SK-N-SH (cell line): ENCODE results near the gene TRAM2. TPM values are rescaled to one million over a fixed set of nuclear protein-coding genes. Genes with fewer than 3 reads are reported as not detected.
A peak's percentile ranks its signal among the peaks of the same experiment; 100 is the strongest.

Source experiments
- CTCF ChIA-PET: fragments of 300-600, 350-600 bp; formaldehyde crosslinking; extraction: SDS; loops from one replicate; lab custom pipeline; 2021; lab: Yijun Ruan, JAX
- POLR2A ChIA-PET: fragments of 350-600 bp; sonication (Branson Sonifier 250); formaldehyde crosslinking; extraction: SDS; loops from one replicate; lab custom pipeline; 2020; ENCODE audit warnings: antibody characterized with exemption, inconsistent platforms; lab: Yijun Ruan, JAX
- DNase-seq: peaks from one replicate; pipeline ENCODE4 v3.0.0; 2012
- H2AFZ ChIP-seq: fragments of 200-600 bp; sonication (generic); 2 replicates; pipeline ENCODE4 v1.8.1; 2016; ENCODE audit warnings: antibody characterized with exemption, mild to moderate bottlenecking, low read depth
- H3F3A ChIP-seq: fragments of 200-600 bp; sonication (generic); replicated peaks from 2 replicates; pipeline ENCODE3; 2016; ENCODE audit warnings: antibody characterized with exemption, mild to moderate bottlenecking; ENCODE audit not compliant: insufficient read depth
- H3K27ac ChIP-seq, 2 experiments: fragments of 200-500 bp in 1 of 2; fragments of 200-600 bp in 1 of 2; sonication (Bioruptor generic) in 1 of 2; sonication (generic), shearing (Covaris generic) in 1 of 2; 2 replicates each; pipeline versions ENCODE4 v1.5.1 to v1.6.1; 2014 to 2016; ENCODE audit warnings: low read depth in 2 of 2, inconsistent platforms in 1 of 2, low read length in 1 of 2, mild to moderate bottlenecking in 1 of 2, mixed read lengths in 1 of 2
- H3K27me3 ChIP-seq: fragments of 200-600 bp; sonication (generic), shearing (Covaris generic); 2 replicates; pipeline ENCODE4 v1.6.1; 2016; ENCODE audit warnings: mixed run types; ENCODE audit not compliant: insufficient read depth
- H3K36me3 ChIP-seq, 2 experiments: fragments of 200-500 bp in 1 of 2; fragments of 200-600 bp in 1 of 2; sonication (Bioruptor generic) in 1 of 2; sonication (generic) in 1 of 2; replicated peaks in 1 of 2; 2 replicates each; pipeline versions ENCODE3 to v1.5.1; 2014 to 2016; ENCODE audit warnings: low read length in 1 of 2, mild to moderate bottlenecking in 1 of 2; ENCODE audit not compliant: insufficient read depth in 2 of 2, control insufficient read depth in 1 of 2
- H3K4me1 ChIP-seq, 2 experiments: fragments of 200-500 bp in 1 of 2; fragments of 200-600 bp in 1 of 2; sonication (Bioruptor generic) in 1 of 2; sonication (generic), shearing (Covaris generic) in 1 of 2; 2 replicates each; pipeline versions ENCODE4 v1.5.1 to v1.6.1; 2014 to 2016; ENCODE audit warnings: low read depth in 1 of 2, low read length in 1 of 2, mixed run types in 1 of 2; ENCODE audit not compliant: insufficient read depth in 2 of 2, control insufficient read depth in 1 of 2
- H3K4me2 ChIP-seq: fragments of 200-600 bp; sonication (generic), shearing (Covaris generic); 2 replicates; pipeline ENCODE4 v1.6.1; 2017; ENCODE audit warnings: mixed run types
- H3K4me3 ChIP-seq, 2 experiments: fragments of 200-500 bp in 1 of 2; fragments of 200-600 bp in 1 of 2; sonication (Bioruptor generic) in 1 of 2; sonication (generic), shearing (Covaris generic) in 1 of 2; 2 replicates each; pipeline versions ENCODE4 v1.5.1 to v1.8.1; 2014 to 2016; ENCODE audit warnings: low read depth in 2 of 2, inconsistent platforms in 1 of 2, low read length in 1 of 2, mild to moderate bottlenecking in 1 of 2, mixed read lengths in 1 of 2, moderate library complexity in 1 of 2
- H3K79me2 ChIP-seq: fragments of 200-600 bp; sonication (generic); 2 replicates; pipeline ENCODE4 v1.8.1; 2017; ENCODE audit warnings: mild to moderate bottlenecking; ENCODE audit not compliant: insufficient read depth
- H3K9ac ChIP-seq: fragments of 200-600 bp; sonication (generic); 2 replicates; pipeline ENCODE4 v1.6.1; 2017; ENCODE audit warnings: mixed run types
- H3K9me2 ChIP-seq: fragments of 200-600 bp; sonication (generic); 2 replicates; pipeline ENCODE4 v1.6.1; 2017; ENCODE audit warnings: mixed run types
- H3K9me3 ChIP-seq: fragments of 200-600 bp; sonication (generic); 2 replicates; pipeline ENCODE4 v1.6.1; 2017; ENCODE audit warnings: mixed run types, mild to moderate bottlenecking, moderate library complexity
- H4K20me1 ChIP-seq: fragments of 200-600 bp; sonication (generic); 2 replicates; pipeline ENCODE4 v1.6.1; 2017; ENCODE audit warnings: mild to moderate bottlenecking, mixed run types; ENCODE audit not compliant: insufficient read depth
- ELF1 ChIP-seq: IDR thresholded peaks from 2 replicates; pipeline ENCODE4 v1.4.0; 2012
- EP300 ChIP-seq, 2 experiments: IDR thresholded peaks; 2 replicates each; pipeline versions ENCODE4 v1.4.0 to v1.6.1; 2012; ENCODE audit warnings: borderline replicate concordance in 1 of 2, low read depth in 1 of 2, low read length in 1 of 2
- FOXJ3 ChIP-seq: sonication (generic); formaldehyde crosslinking; IDR thresholded peaks from 2 replicates; pipeline ENCODE4 v1.5.1; 2020; ENCODE audit warnings: mild to moderate bottlenecking, missing genetic modification reagents
- NRF1 ChIP-seq: IDR thresholded peaks from 2 replicates; pipeline ENCODE4 v1.6.1; 2012; ENCODE audit warnings: low read depth, mild to moderate bottlenecking, low read length
- RAD21 ChIP-seq: IDR thresholded peaks from 2 replicates; pipeline ENCODE4 v1.6.1; 2012; ENCODE audit warnings: mild to moderate bottlenecking, low read length
- WGBS: methylation state at CpG from one replicate; pipeline ENCODE4 v1.1.6; 2017; ENCODE audit warnings: low lambda C conversion rate; 5-methylcytosine and 5-hydroxymethylcytosine counted together
- polyA plus RNA-seq, 3 experiments: library from polyadenylated mRNA; depleted of rRNA; stranded (reverse); fragments of >200 nt; gene quantifications; 2 replicates each; pipeline ENCODE4 v1.2.3, GENCODE V29; 2012
- TF ChIP-seq, protein P1 (sequence below): IDR thresholded peaks from 2 replicates; pipeline ENCODE4 v1.4.0; 2012; ENCODE audit warnings: low read depth, borderline replicate concordance
- TF ChIP-seq, protein P2 (sequence below): IDR thresholded peaks from 2 replicates; pipeline ENCODE4 v1.4.0; 2012; ENCODE audit warnings: low read depth, borderline replicate concordance
- TF ChIP-seq, protein P3 (sequence below): fragments of 150-350 bp; IDR thresholded peaks from 2 replicates; pipeline ENCODE4 v1.6.1; 2017; ENCODE audit warnings: antibody characterized with exemption, low read length, low read depth, borderline replicate concordance

Gene TRAM2
- polyA plus RNA-seq, 1 of the 3 experiments (the other 2 are of a cell fraction), result 26.4 TPM

DNA sequence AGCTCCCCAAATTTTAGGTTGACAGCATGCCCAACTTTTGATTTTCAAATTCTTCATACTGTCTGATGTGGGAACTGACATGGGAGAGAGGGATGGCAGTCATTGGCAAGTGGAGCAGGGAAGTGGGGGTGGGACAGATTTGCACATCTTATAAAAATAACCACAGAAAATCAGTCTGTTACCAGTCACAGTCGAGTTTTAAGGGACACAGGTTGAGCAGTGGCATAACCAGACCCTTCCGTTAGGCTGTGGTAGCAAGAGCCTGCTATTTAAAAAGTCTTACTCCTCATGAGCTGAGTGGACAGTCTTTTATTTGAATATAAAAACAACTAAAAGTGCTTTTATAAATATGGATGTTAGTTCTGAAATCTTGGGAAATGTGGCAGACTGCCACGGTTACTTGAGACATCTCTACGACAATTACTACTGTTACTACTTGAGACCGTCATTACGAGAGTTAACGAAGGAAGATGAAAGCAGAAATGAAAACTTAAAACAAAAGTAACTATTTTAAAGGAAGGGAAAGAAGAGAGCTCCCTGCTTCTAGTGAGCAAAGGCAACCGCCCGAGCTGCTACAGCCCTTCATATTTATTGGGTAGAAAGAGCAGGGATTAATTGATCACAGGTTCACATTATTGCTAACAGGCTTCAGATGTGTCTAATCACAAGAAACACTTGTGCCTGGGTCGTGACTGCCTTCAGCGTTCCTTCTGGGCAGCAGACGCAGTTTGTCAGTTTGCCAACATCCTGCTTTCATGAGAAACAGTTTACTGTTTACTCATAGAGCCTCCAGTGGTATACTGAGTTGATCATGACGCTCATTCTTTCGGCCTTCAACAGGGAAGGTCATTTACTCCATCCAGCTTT lies 85.4 kb downstream of the TRAM2 start:
- DNase-seq, result no peak
- no peak overlapping the region; a peak in 1 of 4 replicates for H3K27ac ChIP-seq

DNA sequence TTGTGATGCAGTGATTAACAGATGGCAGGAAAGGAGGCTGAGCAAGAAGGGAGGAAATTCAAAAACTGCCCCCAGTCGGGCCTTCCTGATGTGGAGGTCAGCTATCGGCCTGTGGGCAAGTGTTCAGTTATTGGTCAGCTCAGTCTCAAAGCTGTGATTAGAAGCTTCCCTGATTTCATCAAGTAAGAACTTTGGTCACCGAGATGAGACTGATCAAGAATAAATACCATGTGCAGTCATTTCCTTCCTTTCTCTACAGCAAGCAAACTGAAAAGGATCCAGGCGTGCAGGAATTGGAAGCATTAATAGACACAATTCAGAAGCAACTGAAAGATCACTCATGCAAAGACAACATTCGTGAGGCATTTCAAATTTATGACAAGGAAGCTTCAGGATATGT lies 87.0 kb downstream of the TRAM2 start:
- Histone ChIP-seq H3K36me3 (peaks cover 11 to 14% of the 10 kb centered on the region in 2 experiments), H3K4me2 (peak overlapping the region; percentile 34; the same call in 1 of the 2 replicates), H2AFZ (no peak overlapping the region), H3K9ac (no peak overlapping the region), H3K9me2 (no peaks in the 10 kb centered on the region), H3K27ac (peak overlapping the region in 1 of 2 experiments; percentile 38; a peak in 2 of 4 replicates), H3F3A (peaks cover 26% of the 10 kb centered on the region), H3K4me3 (no peak overlapping the region), H3K27me3 (no peaks in the 10 kb centered on the region), H3K4me1 (peaks cover 0 to 5% of the 10 kb centered on the region in 2 experiments; a peak in 1 of 4 replicates), H3K79me2 (no peaks in the 10 kb centered on the region), H3K9me3 (no peaks in the 10 kb centered on the region), H4K20me1 (no peaks in the 10 kb centered on the region)
- DNase-seq, result no peak
- ChIA-PET POLR2A (interaction anchor here (0.8 kb wide), 1 partner anchor 70 kb away, joined by 3 read pairs; the partner anchor contains the start of gene EFHC1), CTCF (interaction anchor here (2.3 kb wide), 1 partner anchor 162 kb away, joined by 5 read pairs; no protein-coding TSS in a partner anchor)
- TF ChIP-seq, protein P1, sequence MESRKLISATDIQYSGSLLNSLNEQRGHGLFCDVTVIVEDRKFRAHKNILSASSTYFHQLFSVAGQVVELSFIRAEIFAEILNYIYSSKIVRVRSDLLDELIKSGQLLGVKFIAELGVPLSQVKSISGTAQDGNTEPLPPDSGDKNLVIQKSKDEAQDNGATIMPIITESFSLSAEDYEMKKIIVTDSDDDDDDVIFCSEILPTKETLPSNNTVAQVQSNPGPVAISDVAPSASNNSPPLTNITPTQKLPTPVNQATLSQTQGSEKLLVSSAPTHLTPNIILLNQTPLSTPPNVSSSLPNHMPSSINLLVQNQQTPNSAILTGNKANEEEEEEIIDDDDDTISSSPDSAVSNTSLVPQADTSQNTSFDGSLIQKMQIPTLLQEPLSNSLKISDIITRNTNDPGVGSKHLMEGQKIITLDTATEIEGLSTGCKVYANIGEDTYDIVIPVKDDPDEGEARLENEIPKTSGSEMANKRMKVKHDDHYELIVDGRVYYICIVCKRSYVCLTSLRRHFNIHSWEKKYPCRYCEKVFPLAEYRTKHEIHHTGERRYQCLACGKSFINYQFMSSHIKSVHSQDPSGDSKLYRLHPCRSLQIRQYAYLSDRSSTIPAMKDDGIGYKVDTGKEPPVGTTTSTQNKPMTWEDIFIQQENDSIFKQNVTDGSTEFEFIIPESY, result no peak
- TF ChIP-seq FOXJ3, result no peak
- no peak for TF ChIP-seq NRF1
- no peak for TF ChIP-seq ELF1
- TF ChIP-seq, protein P2, sequence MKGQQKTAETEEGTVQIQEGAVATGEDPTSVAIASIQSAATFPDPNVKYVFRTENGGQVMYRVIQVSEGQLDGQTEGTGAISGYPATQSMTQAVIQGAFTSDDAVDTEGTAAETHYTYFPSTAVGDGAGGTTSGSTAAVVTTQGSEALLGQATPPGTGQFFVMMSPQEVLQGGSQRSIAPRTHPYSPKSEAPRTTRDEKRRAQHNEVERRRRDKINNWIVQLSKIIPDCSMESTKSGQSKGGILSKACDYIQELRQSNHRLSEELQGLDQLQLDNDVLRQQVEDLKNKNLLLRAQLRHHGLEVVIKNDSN, result no peak
- no peak for TF ChIP-seq RAD21
- TF ChIP-seq EP300 (IDR thresholded peaks at IDR 0.05; ENCODE audit: borderline replicate concordance in 1 of 2, low read depth in 1 of 2, low read length in 1 of 2), result no peak
- TF ChIP-seq, protein P3, sequence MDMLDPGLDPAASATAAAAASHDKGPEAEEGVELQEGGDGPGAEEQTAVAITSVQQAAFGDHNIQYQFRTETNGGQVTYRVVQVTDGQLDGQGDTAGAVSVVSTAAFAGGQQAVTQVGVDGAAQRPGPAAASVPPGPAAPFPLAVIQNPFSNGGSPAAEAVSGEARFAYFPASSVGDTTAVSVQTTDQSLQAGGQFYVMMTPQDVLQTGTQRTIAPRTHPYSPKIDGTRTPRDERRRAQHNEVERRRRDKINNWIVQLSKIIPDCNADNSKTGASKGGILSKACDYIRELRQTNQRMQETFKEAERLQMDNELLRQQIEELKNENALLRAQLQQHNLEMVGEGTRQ, result no peak
- WGBS, result 80% methylated on average over 5 of the region's 5 CpGs

More for the DNA sequence above, 85.4 kb downstream of the TRAM2 start:
- Histone ChIP-seq H3K9me3 (no peaks in the 10 kb centered on the region), H3K36me3 (peaks cover 11 to 13% of the 10 kb centered on the region in 2 experiments), H3K4me2 (no peak overlapping the region), H2AFZ (no peak overlapping the region), H4K20me1 (no peaks in the 10 kb centered on the region), H3K4me1 (peaks cover 0 to 5% of the 10 kb centered on the region in 2 experiments; a peak in 1 of 4 replicates), H3K9me2 (no peaks in the 10 kb centered on the region), H3K9ac (no peak overlapping the region)
- 79% methylated on average over 14 of the region's 14 CpGs for WGBS
- TF ChIP-seq, protein P2, result no peak
- TF ChIP-seq, protein P3, result no peak
- TF ChIP-seq, all 33 proteins: peak for 0
- CTCF ChIA-PET, result interaction anchor here (1.8 to 2.3 kb wide), 2 partner anchors 16 to 161 kb away, joined by 3 to 5 read pairs; no protein-coding TSS in a partner anchor
- no peaks in the 10 kb centered on the region for H3K79me2 ChIP-seq
- H3F3A ChIP-seq, result peaks cover 26% of the 10 kb centered on the region
- no peak overlapping the region for H3K4me3 ChIP-seq
- no peaks in the 10 kb centered on the region for H3K27me3 ChIP-seq
- POLR2A ChIA-PET, result no interaction called here
